Activated CD8-positive, alpha-beta memory T cell treated with anti-CD3 and anti-CD28 coated beads, Interleukin-2, amount 50 U/mL, for 48 hours (primary cell): ENCODE measurements around the gene CNTLN.
"Not testable (repeated sequence)": the region's sequence is repeated elsewhere in the genome, so short reads cannot be mapped to it uniquely, and the experiment has no call there.

Experiments used
- DNase-seq: peaks from one replicate; pipeline ENCODE4 v3.0.0-alpha.2; 2020

The CNTLN gene

DNA sequence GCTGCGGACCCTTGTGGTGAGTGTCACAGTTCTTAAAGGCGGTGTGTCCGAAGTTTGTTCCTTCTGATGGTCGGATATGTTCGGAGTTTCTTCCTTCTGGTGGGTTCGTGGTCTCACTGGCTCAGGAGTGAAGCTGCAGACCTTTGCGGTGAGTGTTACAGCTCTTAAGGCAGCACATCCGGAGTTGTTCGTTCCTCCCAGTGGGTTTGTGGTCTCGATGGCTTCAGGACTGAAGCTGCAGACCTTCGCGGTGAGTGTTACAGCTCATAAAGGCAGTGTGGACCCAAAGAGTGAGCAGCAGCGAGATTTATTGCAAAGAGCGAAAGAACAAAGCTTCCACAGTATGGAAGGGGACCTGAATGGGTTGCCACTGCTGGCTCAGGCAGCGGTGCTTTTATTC lies 42.7 kb downstream of the CNTLN start:
- not testable (repeated sequence) for DNase-seq

DNA sequence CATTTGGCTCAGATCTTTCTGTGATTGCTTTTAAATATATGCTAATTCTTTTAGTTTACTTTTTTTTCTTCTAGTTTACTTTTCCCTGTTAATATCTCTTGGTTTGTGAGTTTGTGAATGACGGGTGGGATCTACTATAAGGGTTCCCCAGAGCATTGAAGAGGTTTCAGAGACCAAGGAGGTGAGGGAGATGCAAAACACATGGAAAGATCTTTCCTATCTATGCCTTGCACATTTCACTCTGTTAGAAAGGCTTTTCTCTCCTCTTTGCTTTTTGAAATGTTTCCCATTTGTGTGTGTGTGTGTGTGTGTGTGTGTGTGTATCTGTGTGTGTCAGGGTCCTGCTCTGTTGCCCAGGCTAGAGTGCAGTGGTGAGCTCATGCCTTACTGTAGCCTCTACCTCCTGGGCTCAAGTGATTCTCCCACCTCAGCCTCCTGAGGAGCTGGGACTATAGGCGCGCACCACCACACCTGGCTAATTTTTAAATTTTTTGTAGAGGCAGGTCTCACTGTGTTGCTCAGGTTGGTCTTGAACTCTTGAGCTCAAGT lies 50.7 kb downstream of the CNTLN start:
- no peak for DNase-seq

- DNase-seq: no peak
Measured at GRCh38 chr9:17191082-17191481, 56.2 kb downstream of the CNTLN start.

GRCh38 chr9:17204611-17205152 lies 69.8 kb downstream of the CNTLN start:
- DNase-seq: no peak

- no peak for DNase-seq
Measured at GRCh38 chr9:17216011-17216410, 81.2 kb downstream of the CNTLN start.

DNA sequence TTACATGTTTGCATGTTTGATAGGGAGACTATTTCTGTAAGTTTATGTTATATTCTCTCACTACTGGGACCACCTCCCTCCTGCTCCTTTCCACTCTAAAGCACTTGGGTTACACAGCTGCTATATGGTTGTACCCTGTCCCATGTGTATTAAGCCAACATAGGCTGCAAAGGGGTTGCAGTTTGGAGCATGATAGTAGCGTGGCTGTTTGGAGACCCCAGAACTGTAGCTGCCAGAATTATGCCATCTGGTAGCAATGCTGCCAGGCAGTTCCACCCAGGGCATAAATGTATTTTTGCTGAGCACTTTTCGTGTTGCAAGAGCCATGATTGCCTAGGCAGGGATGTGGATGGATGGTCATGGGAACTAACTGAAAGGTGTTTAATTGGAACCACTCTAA lies 81.8 kb downstream of the CNTLN start:
- DNase-seq: no peak

DNA sequence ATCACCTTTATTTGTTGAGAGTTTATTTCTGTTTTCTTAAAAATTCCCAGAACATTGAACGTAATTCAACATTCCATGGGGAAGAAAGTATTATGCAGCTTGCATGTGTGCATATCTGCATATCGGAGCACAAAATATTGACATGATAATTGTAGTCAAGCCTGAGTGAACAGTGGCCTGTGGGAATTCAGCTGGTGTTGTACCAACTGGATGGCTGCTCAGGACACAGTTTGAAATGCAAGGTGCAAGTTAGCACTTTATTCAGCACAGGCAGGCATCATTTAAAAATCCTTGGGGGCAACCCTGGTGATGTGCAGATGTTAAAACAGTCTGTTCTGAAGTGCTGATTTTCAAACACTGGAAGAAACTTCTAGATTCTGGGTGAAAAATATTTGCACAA lies 82.4 kb downstream of the CNTLN start:
- no peak for DNase-seq

DNA sequence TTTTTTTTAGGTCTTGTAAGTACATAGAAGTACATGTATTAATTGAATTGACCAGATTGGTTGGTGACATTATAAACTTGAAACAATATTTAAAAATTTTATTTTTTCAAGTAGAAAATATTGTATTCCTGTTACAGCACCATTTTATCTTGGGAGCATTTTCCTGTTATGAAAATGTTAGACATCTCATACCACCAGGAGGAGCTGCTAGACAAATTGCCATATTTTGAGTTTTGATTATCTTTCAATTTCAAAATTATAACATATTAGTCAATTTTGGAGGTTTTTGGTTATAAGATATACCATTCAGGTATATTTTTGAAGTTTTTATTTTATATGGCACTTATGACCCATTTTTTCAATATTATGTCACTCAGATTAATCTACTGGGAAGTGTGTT lies 84.4 kb downstream of the CNTLN start:
- DNase-seq: no peak

GRCh38 chr9:17222932-17223331 lies 88.1 kb downstream of the CNTLN start:
- no peak for DNase-seq

GRCh38 chr9:17225407-17225806 lies 90.6 kb downstream of the CNTLN start:
- no peak for DNase-seq

GRCh38 chr9:17229945-17230560 lies 95.2 kb downstream of the CNTLN start:
- DNase-seq: no peak

GRCh38 chr9:17230646-17231045 lies 95.8 kb downstream of the CNTLN start:
- DNase-seq: no peak

DNA sequence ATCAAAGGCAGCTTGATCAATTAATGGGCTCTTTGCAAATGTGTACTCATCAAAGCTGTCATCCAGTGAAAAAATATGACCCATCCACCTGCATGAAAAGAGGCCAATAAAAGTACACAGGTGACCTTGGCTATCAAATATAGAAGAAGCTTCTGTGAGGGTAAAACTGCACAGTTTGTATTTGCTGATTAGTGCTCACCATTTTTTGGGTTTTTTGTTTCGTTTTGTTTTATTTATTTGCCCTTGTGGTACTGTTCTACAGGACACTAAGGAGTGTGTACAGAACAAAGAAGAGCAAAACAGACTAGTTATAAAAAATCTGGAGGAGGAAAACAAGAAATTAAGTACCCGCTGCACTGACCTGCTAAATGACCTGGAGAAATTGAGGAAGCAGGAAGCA lies 101.3 kb downstream of the CNTLN start:
- no peak for DNase-seq

- DNase-seq: no peak
Measured at GRCh38 chr9:17246770-17247169, 111.9 kb downstream of the CNTLN start.

GRCh38 chr9:17251100-17251499 lies 116.3 kb downstream of the CNTLN start:
- DNase-seq: no peak

GRCh38 chr9:17268531-17269188 lies 133.8 kb downstream of the CNTLN start:
- DNase-seq: not testable (repeated sequence)

GRCh38 chr9:17269799-17270198 lies 135.0 kb downstream of the CNTLN start:
- no peak for DNase-seq

- no peak for DNase-seq
Measured at GRCh38 chr9:17272536-17272935, 137.7 kb downstream of the CNTLN start.

- DNase-seq: no peak
Measured at GRCh38 chr9:17280350-17281012, 145.6 kb downstream of the CNTLN start.

GRCh38 chr9:17290673-17291072 lies 155.8 kb downstream of the CNTLN start:
- DNase-seq: not testable (repeated sequence)

DNA sequence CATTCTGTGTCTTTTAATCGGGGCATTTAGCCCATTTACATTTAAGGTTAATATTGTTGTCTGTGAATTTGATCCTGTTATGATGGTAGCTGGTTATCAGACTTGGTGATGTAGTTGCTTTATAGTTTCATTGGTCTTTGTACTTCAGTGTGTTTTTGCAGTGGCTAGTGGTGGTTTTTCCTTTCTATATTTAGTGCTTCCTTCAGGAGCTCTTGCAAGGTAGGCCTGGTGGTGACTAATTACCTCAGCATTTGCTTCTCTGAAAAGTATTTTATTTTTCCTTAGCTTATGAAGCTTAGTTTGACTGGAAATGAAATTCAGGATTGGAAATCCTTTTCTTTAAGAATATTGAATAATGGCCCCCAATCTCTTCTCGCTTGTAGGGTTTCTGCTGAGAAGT lies 156.9 kb downstream of the CNTLN start:
- no peak for DNase-seq

- DNase-seq: no peak
Measured at GRCh38 chr9:17293685-17294084, 158.8 kb downstream of the CNTLN start.

GRCh38 chr9:17294822-17295624 lies 160.2 kb downstream of the CNTLN start:
- no peak for DNase-seq
